NCI-H2081 treated with DMSO at 0.1 percent for 48 hours (cell line): ENCODE measurements around the gene PDX1.
"Not testable (repeated sequence)": the region's sequence is repeated elsewhere in the genome, so short reads cannot be mapped to it uniquely, and the experiment has no call there.

Experiments used
- DNase-seq: peaks from one replicate; lab custom pipeline; 2025; lab: John Stamatoyannopoulos, UW

PDX1 gene

DNA sequence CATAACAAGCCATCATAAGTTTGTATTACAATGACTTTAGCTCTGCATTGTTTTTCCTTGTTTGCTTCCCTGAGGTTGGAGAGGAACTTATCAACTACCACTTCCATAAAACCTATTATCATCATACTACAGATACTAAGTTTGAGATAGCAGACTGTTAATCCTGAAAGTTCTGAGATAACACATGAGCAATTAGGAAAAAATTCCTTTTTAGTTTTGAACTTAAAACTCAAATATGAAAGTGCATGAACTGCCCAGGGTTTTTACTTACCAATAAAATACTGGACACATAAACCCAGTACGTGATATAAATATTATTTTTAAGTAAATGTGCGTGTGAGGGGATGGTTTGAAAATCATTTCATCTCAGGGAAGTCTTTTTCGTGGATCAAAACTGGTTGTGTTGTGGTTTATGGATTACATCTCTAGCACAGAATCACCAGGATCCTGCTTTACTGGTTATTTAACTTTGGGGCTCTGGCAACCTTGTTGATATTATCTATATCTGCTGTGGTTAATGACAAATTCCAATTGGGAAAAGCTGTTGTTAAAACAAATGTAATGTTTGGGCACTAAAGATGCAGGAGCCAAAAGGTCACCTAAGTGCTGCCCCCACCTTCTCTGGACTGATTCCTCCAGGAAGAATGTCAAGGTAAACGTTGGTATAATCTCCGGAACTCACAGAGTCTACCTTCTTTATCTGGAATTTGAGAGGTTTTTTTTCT lies 36.9 kb downstream of the PDX1 start:
- no peak for DNase-seq

DNA sequence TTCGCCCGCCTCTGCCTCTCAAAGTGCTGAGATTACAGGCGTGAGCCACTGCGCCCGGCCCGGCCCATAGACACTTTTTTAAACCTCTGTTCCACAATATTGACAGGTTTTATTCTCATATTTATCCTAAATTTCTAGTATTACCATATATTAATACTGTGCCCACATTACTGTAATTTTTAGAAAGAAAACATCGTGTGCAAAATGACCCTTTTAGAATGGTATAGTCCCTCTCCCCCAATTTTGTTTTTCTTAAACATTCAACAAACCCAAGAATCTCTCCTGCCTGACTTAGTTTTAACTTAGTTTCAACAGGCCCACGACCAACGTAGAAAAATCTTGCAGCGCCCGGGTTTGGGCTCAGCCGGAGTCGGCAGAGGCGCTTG lies 40.2 kb downstream of the PDX1 start:
- no peak for DNase-seq

DNA sequence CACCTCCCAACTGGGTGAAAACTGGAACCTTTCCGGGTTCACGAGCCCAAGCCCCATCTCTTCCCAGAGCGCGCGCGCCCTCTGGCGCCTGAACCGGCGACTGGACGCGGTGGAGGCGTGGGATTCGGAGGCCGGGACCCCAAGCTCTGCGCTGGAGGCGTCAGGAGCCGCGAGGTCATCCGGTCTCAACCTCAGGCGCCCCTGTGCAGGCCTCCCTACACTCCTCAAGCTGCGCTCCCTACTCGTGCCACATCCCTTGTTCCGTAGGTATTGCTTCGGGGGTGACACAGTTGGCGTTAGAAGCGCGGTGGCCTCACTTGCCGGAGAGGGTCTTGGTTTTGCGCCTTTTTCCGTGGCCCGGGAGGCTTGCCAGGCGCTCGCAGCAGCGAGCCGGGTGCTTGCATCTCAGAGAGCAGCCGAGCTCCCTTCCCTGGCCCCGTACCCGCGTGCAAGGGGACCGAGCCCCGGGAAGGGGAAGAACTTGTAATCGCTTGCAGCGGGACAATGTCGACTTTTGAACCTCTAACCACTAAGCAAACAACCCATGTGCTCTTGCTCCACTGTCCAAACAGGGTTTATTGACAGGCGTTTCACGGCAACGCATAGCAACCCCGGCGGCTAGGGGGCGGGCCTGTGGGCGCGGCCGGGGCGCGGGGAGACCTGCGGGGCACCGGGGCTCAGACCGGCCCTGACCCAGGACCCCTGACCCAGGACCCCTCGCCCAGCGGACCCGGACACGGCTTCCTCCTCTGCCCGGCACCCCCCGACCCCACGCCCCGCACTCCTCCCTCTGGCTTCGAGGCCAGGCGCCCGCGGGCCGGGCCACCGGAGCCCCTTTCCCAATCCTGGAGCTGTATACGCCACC lies 40.8 kb downstream of the PDX1 start:
- DNase-seq, result no peak

DNA sequence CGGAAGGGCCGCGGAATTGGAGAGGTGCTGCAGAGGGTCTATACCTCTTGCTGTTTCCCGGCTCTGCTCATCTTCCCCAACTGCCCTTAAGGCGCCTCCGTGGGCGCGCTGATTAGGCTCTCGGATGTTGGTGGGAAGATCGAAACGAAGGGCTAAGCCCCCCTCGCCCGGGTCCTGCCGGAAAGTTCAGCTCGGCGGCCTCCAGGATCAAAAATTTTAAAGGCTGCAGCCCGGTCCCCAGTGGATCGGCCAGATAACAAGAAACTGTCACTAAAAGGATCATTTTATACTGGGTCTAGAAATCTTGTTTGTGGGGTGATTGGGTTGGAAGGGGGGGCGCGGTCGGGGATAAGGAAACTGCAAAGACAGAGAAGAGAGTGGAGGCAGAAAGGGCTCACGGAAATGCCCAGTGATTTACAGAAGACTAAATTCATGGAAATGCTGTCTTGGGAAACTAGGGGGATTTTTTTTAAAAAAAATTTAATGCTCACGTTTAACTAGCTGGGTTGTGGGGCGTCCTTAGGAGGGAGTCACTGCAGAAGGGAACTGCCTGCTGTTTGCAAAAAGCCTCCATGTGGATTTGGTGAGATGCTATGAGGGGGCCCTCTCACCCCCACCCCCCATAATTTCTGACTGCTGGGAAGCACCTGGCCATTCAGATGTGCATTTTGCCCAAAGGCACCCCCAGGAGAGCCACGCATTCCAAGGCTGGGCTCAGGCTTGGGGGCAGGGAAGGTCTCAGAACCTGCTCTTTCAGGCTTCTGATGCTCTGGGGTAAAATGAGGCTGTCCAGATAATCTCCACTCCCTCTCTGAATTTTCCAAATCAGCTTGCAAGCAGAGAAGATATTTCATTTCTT lies 41.7 kb downstream of the PDX1 start:
- no peak for DNase-seq

DNA sequence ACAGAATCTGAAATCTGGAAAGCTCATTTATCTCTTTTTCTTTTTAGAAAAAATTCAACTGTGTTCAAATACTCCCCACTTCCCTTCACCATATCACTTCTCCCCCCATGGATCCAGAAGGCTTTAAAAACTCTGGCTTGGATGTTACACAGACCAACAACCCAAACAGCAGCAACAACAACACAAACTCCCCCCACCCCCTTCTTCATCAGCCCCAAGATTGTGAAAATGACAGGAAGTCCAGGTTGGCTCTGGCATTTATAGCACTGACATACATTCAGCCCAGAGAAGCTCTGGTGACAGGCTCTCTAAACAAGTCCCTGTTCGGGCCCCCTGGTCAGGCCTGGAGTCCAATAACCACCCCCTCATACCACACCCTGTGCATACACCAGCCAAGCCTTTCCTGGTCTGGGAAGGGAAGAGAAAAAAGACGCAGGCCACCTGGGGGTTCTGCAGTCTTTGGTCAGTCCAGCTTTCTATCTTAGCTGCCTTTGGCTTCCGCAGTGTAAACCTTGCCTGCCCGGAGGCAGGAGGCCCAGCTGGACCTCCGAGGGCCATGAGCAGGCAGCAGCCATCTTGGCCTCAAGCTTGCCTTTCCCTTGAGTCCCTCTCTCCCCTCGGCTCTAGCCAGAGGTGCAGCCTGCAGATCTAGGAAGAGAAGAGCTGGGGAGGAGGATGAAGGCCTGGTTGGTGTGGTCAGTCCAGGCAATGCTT lies 42.5 kb downstream of the PDX1 start:
- no peak for DNase-seq

DNA sequence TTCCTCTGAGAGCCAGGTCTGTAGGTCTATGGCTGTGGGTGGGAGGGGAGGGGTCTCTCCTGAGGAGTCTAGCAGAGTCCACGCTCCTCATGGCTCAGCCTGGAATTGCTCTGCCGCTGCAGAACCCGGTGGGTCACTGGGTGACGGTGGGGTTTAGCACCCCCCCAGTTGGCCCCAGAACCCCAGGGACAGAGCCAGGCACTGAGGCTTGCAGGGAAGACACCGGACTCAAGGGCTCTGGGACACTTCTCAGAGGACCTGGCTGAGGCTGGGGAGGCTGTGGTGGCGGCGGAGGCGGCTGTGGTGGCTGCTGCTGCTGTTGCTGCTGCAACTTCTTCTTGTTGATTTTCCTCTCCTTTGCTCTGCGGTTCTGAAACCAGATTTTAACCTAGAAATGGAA lies 43.2 kb downstream of the PDX1 start:
- no peak for DNase-seq

DNA sequence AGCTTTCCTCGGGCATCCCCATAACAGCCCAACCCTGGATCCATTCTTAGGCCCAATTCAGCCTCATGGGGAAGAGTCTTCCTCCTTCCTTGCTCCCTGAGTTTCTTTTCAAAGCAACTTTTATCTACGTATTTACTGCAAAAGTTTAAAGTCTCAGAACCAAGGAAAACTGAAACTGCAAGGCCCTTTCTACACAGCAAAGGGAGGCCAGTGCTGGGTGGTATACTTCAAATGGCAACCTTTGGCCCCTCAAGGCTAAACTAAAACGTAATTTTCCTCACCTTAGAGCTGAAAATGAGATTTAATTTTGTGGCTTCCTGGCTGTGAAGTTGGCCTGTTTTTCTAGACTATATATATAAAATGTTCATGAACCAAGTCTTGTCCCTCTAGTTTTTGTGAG lies 43.7 kb downstream of the PDX1 start:
- DNase-seq, result no peak

DNA sequence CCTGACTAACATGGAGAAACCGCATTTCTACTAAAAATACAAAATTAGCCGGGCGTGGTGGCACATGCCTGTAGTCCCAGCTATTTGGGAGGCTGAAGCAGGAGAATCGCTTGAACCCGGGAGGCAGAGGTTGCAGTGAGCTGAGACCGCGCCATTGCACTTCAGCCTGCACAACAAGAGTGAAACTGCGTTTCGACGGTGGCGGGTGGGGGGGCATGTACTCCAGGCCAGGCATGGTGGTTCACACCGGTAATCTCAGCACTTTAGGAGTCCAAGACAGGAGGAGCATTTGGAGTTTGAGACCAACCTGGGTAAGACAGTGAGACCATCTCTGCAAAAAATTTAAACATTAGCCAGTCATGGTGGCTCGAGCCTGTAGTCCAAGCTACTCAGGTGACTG lies 44.4 kb downstream of the PDX1 start:
- DNase-seq, result not testable (repeated sequence)

DNA sequence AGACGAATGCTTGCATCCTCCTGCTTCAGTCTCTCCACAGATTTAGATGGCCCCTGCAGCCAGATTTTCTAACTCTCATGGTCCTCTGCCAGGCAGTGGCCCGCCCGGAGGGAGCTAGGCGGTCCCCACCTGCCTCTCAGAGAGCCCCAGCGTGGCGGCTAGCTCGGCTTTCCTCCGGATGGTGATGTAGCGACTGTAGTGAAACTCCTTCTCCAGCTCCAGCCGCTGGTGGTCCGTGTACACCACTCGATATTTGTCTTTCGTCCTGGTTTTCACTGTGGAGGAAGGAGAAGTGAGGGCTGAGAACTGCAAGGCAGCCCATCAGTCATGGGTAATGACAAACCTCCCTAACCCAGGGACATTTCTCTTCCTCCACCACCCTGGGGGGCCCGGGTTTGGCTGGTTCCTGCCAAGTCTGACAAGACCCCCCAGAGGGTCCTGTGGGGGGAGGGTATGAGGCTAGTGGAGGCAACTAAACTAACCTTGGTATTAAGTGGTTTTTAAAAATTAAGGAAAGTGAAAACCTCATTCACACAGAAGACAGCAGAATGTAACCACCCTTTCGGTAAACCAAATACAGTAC lies 45.0 kb downstream of the PDX1 start:
- DNase-seq, result no peak

DNA sequence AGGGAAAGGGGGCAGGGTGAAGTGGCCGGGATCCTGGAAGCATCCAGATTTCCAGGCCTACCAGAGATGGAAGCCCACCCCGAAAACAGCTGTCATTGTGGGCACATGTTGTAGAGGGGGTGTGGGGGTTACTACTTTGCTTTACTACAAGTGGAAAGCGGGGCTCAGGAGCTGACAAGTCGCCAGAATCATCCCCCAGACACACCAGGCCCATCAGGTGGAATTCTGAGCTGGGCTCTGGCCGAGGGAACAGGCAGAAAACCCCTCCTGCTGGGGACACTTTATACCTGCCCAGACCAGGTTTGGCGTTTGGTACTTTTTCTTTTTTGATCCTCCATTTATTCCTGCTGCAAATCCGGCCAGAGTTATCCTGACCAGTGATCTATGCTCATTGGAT lies 45.5 kb downstream of the PDX1 start:
- no peak for DNase-seq

DNA sequence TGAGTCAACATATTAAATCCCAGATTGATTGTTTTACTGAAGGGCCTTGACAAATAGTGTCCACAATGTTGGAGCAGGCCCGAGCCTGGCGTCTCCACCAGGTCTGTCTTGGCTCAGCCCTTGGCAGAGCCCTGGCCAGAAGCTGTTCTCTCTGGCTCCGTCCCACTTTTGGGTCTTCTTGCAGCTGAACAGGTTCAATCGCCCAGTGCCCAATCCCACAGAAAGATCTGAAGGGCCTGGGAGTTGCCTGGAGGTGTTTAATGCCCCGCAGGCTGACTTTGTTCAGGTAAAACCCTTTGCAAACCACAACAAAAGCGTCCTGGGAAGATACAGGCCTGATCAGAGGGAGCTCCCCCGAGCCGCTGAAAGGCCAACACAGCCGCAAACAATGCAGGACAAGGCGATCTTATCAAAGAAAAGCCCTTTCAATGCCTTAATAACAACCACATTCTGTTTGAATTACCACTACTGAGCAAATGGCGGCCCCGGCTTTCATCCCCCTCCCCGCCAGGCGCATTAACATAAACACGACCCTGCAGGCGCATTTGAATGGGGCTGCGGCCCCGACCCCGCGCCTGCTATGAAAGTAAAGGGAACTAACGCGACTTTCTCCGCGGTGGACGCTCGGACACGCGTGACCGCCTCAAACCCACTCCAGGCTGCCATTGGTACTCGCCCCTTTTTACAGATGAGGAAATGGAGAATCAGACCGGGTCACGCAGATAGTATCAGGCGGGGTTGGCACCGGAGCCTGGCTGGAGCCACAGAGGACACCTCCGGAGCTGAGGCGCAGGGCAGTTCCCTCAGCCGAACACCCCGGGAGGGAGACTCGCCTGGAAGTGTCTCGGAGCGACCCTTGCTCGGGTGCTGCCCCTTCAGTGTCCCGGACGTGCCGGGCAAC lies 46.2 kb downstream of the PDX1 start:
- DNase-seq, result no peak

DNA sequence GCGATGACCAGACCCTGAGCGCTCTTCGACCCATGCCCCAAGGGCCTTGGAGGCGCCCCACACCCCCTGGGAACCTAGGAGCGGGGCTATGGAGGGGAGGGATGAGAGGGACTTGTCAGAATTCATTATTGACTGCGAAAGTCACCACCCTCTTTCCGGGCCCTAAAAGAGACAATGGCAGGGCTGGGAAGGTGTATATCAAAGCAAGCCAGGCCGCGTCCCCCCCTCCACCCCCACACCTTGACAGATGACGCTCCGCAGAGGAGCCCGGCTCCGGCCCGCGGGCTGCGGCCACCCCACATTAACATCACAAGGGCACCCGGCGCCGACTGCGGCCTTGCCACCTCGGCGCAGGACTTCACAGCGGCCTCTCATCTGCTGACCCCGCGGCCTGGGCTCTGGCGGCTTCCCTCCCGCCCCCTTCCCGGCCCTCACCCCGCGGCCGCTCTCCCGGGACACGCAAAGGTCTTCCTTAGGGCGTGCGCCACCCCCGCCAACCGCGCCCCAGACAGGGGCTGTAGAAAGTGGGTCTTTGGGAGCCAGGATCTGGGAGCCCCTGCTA lies 46.9 kb downstream of the PDX1 start:
- no peak for DNase-seq

DNA sequence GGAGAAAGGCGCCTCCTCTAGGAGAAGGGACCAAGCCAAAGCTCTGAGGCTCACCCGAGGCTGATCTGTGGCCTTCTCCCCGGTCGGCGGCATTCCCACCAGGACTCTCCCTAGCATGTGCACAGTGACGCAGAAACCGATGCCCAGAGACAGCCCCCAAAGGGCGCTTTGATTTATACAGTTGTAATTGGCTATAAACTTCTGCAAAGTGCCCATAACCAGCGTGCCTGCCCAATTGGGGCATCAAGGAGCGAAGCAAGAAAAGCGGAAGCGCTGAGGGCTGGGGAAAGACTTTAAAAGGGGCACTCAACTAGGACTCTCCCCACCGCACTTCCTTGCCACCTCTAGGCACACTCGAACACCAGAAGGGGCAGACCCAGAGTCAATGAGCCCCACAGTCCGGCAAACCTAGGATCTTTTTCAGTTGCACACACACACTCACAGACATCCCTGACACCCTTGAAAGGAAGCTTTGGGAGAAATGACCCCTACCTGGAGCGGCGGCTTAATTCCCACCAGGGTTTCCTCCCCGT lies 47.5 kb downstream of the PDX1 start:
- DNase-seq, result no peak

DNA sequence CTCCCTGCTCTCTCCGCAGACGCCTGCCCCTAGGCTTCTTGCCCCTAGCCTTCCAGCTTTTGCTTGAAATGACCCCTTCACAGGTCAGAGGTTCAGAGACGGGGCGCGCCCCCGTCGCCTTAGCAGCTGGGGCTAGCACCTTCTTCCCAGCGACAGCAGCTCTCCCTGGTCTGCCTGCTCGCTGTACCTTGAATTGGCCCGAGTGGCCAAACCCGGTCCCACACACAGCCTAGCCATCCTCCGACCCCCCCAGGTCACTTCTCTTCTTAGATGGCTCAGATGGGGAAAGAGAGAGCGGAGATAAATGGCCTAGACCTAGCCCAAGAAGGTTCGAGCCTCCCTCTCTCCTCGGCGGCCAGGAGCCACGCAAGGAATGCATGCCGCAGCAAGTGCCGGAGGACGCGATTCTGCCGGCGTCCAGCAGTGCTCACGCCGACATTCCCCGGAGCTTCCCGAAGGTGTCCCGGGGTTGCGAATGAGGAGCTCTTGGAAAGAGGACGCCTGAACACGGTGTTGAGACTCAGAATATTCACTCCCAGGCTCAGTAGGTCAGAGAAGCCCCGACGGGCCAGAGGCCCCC lies 48.0 kb downstream of the PDX1 start:
- DNase-seq, result no peak

DNA sequence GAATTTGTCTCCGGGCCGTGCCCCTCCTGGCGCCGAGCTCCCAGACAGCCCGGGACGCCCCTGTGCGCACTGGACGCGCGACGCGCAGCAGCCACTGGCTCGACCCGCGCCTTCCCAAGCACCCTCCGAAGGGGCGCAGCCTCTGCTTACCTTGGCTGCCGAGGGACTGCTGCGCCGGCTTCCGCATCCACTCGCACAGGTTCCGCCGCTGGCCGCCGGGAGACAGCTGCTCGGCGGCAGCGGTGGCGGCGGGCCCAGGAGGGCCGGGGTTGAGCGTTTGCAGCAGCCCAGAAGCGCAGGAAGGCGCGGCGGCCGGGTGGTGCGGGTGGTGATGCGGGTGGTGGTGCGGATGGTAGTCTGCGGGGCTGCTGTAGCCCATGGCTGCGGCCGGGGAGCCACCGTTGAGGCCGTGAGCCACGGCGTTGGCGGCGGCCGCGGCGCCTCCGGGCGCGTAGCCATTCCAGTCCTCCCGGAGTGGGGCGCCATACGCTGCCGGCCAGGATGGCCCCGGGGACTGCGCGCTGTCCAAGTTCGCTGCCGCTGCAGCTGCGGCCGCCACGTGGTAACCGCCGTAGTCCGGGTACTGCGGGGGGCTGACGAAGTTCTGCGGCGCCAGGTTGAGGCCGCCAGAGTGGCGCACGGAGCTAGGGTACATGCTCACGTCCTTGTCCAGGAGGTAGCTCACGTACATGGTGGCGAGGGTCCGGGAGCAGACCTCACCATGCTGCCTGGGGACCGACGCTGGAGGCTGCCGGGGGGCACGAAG lies 48.7 kb downstream of the PDX1 start:
- DNase-seq, result no peak

DNA sequence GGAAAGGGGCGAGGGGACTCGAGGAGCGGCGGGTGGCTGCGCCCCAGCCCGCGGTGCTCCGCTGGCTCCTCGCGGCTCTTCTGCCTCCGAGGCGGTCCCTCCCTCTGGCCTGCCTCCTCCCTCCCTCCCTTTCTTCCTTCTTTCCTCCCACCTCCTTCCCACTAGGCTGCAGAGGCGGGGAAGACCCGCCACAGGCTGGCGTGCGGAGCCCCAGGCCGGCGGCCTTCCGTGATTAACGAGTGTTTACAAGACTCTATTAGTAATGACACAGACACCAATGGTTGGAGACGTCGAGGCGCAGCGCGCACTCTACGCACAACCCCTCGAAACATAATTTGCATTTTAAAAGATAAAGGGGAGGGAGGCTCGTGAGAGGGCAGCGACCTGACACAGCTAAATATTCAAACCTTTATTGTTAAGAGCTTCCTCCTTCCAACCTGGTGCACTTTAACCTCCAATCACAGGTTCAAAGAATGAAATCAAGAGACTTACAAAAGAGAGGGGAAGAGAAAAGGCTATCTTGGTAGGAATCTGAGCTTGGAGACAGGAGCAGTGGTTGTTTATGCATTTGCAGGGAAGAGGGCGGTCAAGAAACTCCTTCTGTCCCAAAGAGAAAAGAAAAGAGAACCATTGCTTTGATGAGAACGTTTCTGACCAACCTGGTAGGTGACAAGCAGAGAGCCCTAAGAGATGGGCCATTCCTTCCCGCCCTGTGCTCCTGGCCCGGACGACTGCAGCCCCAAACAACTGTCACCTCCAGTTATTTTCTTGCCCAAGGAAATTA lies 49.5 kb downstream of the PDX1 start, which contains the start of gene CDX2:
Gene CDX2, minus strand, starts transcription at position 234 of the 784 bp plus-strand sequence. CDS start 309 bp downstream, outside the sequence.
- DNase-seq, result no peak

DNA sequence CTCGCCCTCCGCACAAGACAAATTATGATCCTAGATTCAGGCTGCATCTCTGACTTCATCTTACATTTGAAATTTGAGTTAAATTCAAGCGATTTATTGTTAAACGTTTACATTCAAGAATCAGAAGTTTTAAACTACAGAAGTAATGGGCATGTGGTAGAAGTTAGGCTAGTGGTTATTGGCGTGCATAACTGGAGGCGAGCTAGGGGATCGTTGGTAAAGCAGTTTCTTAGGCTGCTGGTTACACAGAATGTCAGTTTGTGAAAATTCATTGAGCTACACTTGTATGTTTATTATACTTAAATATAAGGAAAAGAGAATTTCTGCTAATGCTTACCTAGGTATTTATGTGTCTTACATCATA lies 50.0 kb downstream of the PDX1 start:
- DNase-seq, result no peak
